Activated CD4-positive, alpha-beta memory T cell treated with anti-CD3 and anti-CD28 coated beads for 36 hours (primary cell): ENCODE data around the gene NCAM1. TPM values are rescaled to one million over a fixed set of nuclear protein-coding genes. Genes with fewer than 3 reads are reported as not detected.

Experiments used
- CTCF ChIA-PET: fragments of 350-600 bp; sonication (Branson Sonifier 250); formaldehyde crosslinking; loops from one replicate; lab custom pipeline; 2021; ENCODE audit warnings: antibody characterized with exemption, inconsistent platforms; lab: Charles Lee
- POLR2A ChIA-PET: fragments of 350-600 bp; sonication (Branson Sonifier 250); formaldehyde crosslinking; loops from one replicate; lab custom pipeline; 2021; ENCODE audit warnings: antibody characterized with exemption; lab: Charles Lee
- DNase-seq: peaks from one replicate; pipeline ENCODE4 v3.0.0-alpha.2; 2020
- H3K27ac Mint-ChIP-seq: one replicate; pipeline ENCODE4 v1.8.0; 2021; ENCODE audit warnings: mixed read lengths
- H3K27me3 Mint-ChIP-seq: one replicate; pipeline ENCODE4 v1.8.0; 2021; ENCODE audit warnings: mixed read lengths
- H3K36me3 Mint-ChIP-seq: one replicate; pipeline ENCODE4 v1.8.0; 2021; ENCODE audit warnings: mixed read lengths
- H3K4me1 Mint-ChIP-seq: one replicate; pipeline ENCODE4 v1.8.0; 2021; ENCODE audit warnings: low read depth, mixed read lengths
- H3K4me3 Mint-ChIP-seq: one replicate; pipeline ENCODE4 v1.8.0; 2021; ENCODE audit warnings: mild to moderate bottlenecking, mixed read lengths
- H3K9me3 Mint-ChIP-seq: one replicate; pipeline ENCODE4 v1.8.0; 2021; ENCODE audit warnings: mixed read lengths
- intact Hi-C: fragments of 100-400 bp; cut with micrococcal nuclease; formaldehyde crosslinking; loops from one replicate; pipeline ENCODE4 v1.15.1; 2023
- total RNA-seq, 2 experiments: library from RNA; stranded (reverse); gene quantifications; one replicate each; pipeline ENCODE4 v1.2.3, GENCODE V29; 2021

NCAM1 gene
- total RNA-seq, 2 experiments from 2014 or later, result not detected

DNA sequence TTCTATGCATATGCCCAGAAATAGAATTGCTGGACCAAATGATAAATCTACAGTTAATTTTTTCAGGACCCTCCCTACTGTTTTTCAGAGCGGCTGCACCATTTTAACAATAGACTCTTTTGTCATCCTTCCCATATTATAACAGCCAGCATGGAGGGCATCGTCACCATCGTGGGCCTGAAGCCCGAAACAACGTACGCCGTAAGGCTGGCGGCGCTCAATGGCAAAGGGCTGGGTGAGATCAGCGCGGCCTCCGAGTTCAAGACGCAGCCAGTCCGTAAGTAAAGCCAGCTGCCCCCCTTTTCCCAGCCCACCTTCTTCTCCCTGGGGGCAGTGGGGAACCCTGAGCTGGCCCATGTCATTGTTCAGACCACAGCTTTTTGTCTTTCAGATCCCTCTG is 273.7 kb downstream of the NCAM1 start:
- Mint-ChIP-seq H3K9me3 (no peaks in the 10 kb centered on the region), H3K4me3 (no peak overlapping the region), H3K4me1 (no peaks in the 10 kb centered on the region), H3K27ac (no peak overlapping the region), H3K27me3 (peaks cover 11% of the 10 kb centered on the region), H3K36me3 (no peaks in the 10 kb centered on the region)
- POLR2A ChIA-PET, result no interaction called here
- no peak for DNase-seq
- intact Hi-C loops, result no loop called here
- CTCF ChIA-PET, result no interaction called here

DNA sequence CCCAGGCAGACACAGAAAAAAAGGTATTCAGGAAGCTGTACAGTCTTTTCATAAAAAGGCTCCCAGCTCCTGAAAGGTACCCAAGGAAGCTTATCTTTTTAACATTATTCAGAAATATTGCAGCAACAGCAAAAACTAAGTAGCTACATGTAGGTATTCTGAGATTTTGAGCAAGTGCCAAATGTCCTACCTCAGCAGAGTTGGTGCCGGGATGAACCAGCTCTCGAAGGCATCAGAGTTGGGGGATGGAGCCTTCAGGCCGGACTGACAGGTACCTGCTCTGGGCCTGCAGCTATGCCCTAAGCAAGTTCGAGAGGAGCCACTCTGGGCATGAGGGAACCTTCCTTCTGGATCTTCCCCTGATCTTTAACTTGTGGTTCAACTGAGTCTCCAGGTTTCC is 276.0 kb downstream of the NCAM1 start:
- no peaks in the 10 kb centered on the region for H3K36me3 Mint-ChIP-seq
- ChIA-PET POLR2A (no interaction called here), CTCF (interaction anchor here (1.0 kb wide), 1 partner anchor 53 kb away, joined by 3 read pairs; no protein-coding TSS in a partner anchor)
- no peak for DNase-seq
- H3K4me1 Mint-ChIP-seq, result no peaks in the 10 kb centered on the region
- H3K9me3 Mint-ChIP-seq, result no peaks in the 10 kb centered on the region
- intact Hi-C loops, result no loop called here
- peaks cover 11% of the 10 kb centered on the region for H3K27me3 Mint-ChIP-seq
- H3K27ac Mint-ChIP-seq, result no peak overlapping the region
- no peak overlapping the region for H3K4me3 Mint-ChIP-seq

DNA sequence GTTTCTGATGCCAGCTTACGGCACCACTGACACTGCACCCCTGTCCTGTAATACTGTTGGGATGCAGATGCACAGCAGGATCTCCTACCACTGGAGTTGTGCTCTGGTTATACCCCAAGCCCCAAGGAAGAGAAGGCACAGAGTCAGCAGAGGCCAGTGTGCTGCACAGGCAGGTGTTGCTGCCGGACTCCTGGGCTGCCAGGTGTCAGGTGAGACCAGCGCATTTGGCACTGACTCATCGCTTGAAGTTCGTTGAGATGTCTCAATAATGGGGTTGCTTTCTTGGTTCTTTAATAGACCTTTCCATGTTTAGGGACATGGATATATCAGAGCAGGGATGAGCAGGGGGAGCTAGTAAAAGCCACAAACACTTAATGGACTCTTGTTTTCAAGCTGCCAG is 277.5 kb downstream of the NCAM1 start:
- Mint-ChIP-seq H3K9me3 (no peaks in the 10 kb centered on the region), H3K36me3 (no peaks in the 10 kb centered on the region), H3K4me1 (peaks cover 8% of the 10 kb centered on the region), H3K27me3 (peaks cover 11% of the 10 kb centered on the region), H3K4me3 (no peak overlapping the region), H3K27ac (no peak overlapping the region)
- ChIA-PET CTCF (no interaction called here), POLR2A (no interaction called here)
- DNase-seq, result no peak
- intact Hi-C loops, result no loop called here

DNA sequence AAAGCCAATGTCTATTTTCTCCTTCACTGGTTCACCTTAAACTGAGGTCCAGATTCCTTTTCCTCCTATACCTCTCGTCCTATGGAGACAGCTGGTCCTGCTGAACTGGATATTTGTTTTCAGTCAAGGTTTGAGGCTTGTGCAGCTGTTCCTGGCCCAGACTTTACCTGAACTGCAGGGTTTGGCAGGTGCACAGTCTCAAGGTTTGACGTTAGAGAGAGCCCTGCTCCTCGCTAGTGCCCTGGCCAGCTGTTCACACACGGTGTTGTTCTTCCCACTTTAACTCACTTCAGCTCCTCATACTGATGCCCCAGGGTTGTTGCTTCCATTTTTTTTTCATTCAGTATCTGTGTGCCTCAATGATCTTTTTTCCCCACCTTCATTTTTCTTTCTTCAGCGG is 279.2 kb downstream of the NCAM1 start:
- H3K4me3 Mint-ChIP-seq, result no peak overlapping the region
- H3K27me3 Mint-ChIP-seq, result peaks cover 10% of the 10 kb centered on the region
- intact Hi-C loops, result no loop called here
- no peak for DNase-seq
- no peaks in the 10 kb centered on the region for H3K9me3 Mint-ChIP-seq
- peaks cover 8% of the 10 kb centered on the region for H3K4me1 Mint-ChIP-seq
- ChIA-PET POLR2A (no interaction called here), CTCF (no interaction called here)
- no peaks in the 10 kb centered on the region for H3K36me3 Mint-ChIP-seq
- no peak overlapping the region for H3K27ac Mint-ChIP-seq

DNA sequence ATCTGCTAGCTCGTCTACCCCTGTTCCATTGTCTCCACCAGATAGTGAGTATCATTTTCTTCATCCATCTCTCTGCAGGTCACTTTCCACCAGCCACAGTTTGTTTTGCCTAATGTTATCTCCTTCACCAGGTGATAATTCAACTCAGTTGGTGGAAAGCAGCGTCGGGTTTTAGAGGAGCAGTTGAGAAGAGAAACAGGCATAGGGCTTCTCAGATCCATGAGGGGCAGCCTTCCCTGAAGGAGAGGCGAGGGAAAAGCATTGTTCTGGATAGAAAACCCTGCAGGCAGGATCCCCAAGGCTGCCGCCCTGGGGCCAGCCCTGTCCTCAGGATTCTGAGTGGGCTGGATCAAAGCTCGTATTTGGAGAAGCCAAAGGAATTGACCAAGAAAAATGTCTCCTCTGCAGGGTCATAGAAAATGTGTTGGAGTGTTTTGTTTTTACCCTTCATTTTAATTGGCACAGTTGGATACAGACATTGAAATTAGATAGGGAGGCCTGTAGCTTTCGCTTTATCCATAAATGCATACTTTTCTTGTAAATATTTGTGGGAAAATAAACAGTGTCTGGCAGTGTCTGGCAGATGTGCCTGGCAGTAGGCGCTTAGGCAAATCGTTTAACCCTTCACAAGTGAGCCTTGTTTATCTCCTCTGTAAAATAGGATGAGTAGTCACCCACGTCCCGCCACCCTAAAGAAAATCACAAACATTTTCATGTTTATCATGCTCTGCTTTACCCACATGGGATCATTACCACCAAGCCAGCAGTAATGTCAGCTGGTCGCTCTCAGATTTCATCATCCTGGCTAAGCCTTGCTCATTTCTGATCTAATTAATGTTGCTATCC is 279.8 kb downstream of the NCAM1 start:
- H3K27me3 Mint-ChIP-seq, result peaks cover 11% of the 10 kb centered on the region
- no peaks in the 10 kb centered on the region for H3K9me3 Mint-ChIP-seq
- H3K4me3 Mint-ChIP-seq, result no peak overlapping the region
- no peaks in the 10 kb centered on the region for H3K36me3 Mint-ChIP-seq
- intact Hi-C loops, result no loop called here
- DNase-seq, result no peak
- H3K4me1 Mint-ChIP-seq, result peaks cover 8% of the 10 kb centered on the region
- POLR2A ChIA-PET, result no interaction called here
- H3K27ac Mint-ChIP-seq, result no peak overlapping the region
- CTCF ChIA-PET, result no interaction called here

DNA sequence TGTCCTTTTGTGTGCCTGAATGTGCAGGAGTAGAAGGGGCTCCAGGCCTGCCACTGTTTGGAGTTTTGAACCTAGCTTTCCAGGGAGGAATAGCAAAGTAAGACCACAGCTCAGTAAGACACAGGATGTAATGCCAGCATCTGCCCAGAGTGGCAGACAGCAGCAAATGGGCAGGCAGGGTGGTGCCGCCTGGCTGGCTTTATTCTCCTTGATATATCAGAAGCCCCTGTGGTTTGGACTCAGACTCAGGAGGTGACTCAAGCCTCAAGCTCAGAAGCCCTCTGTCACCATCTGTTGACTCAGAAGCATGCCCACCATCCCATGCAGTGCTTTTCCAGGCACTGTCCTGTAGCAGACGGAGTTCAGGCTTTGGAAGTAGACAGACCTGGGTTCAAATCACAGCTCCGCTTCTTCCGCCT is 280.4 kb downstream of the NCAM1 start:
- intact Hi-C loops, result no loop called here
- no peaks in the 10 kb centered on the region for H3K36me3 Mint-ChIP-seq
- POLR2A ChIA-PET, result no interaction called here
- H3K9me3 Mint-ChIP-seq, result no peaks in the 10 kb centered on the region
- no peak overlapping the region for H3K27ac Mint-ChIP-seq
- peaks cover 8% of the 10 kb centered on the region for H3K4me1 Mint-ChIP-seq
- H3K27me3 Mint-ChIP-seq, result peaks cover 12% of the 10 kb centered on the region
- no peak overlapping the region for H3K4me3 Mint-ChIP-seq
- no peak for DNase-seq
- CTCF ChIA-PET, result no interaction called here

DNA sequence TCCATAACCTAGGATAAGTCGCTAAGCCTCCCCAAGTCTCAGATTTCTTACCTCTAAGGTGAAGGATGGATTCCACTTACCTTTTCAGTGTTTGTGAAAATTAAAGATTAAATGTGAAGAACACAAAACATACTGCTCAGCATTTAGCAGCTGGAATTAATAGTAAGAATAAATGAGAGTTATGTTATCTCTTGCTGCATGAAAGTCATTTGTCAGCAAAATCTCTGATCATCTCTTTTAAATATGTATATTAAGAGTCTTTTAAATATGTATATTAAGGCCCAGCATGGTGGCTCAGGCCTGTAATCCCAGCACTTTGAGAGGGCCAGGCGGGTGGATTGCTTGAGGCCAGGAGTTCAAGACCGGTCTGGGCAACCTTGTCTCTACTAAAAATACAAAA is 280.8 kb downstream of the NCAM1 start:
- CTCF ChIA-PET, result interaction anchor here (0.8 kb wide), 1 partner anchor 48 kb away, joined by 3 read pairs; no protein-coding TSS in a partner anchor

DNA sequence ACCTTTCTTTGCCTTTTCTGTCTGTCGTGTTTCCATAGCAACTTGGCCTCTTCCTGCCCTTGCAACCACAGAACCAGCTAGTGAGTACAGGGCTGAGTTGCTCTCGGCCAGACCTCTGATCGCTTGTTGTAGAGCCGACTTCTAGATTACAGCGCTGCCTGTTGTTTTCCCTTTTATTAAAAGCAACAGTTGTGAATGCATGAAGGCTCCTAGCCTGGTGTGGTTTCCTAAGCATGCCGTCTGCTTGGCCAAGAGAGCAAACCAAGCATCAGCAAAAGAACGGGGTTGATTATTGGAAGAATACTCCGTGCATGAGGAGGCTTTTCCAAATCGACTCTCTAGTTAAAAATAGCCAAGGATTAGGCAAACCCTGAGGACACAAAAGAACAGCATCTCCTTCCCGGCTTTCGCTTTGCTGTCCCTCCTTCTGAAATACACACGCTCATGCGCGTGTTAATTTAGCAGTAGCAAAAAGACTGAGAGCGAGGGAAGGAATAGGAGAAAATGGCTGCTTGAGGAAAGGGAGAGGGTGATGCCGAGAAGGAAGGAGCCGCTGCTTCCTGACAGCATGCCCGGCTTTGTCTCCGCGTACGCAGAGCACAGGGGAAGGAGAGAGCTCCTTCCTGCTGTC is 281.7 kb downstream of the NCAM1 start:
- intact Hi-C loops, result no loop called here

More for the DNA sequence above, 280.8 kb downstream of the NCAM1 start:
- DNase-seq, result no peak
- peaks cover 16% of the 10 kb centered on the region for H3K27me3 Mint-ChIP-seq
- intact Hi-C loops, result no loop called here
- no peaks in the 10 kb centered on the region for H3K9me3 Mint-ChIP-seq
- no peaks in the 10 kb centered on the region for H3K36me3 Mint-ChIP-seq
- POLR2A ChIA-PET, result no interaction called here
- no peak overlapping the region for H3K27ac Mint-ChIP-seq
- no peak overlapping the region for H3K4me3 Mint-ChIP-seq
- peaks cover 8% of the 10 kb centered on the region for H3K4me1 Mint-ChIP-seq

DNA sequence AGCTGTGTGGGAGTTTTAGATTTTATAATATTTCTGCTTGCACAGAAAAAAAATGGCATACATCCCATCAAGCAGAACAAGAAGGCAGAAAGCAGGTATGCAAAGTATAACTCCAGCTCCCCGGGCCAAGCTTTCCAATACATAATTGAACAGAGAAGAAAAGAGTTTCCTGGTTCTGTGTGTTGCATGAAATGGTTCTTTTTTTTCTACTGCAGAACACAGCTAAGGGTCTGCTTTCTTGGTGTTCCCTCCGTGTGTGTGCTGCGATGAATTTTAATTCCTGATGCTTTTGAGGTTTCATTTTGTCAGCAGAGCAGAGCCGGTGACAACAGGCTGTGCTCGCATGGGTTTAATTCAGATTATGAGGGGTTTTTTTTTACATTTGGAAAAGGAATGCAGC is 282.5 kb downstream of the NCAM1 start:
- ChIA-PET POLR2A (no interaction called here), CTCF (no interaction called here)
- Mint-ChIP-seq H3K4me1 (peaks cover 8% of the 10 kb centered on the region), H3K27ac (no peak overlapping the region), H3K9me3 (no peaks in the 10 kb centered on the region), H3K27me3 (peaks cover 21% of the 10 kb centered on the region), H3K4me3 (no peak overlapping the region), H3K36me3 (no peaks in the 10 kb centered on the region)
- intact Hi-C loops, result no loop called here
- DNase-seq, result no peak

More for the DNA sequence above, 281.7 kb downstream of the NCAM1 start:
- CTCF ChIA-PET, result interaction anchor here (0.8 kb wide), 1 partner anchor 47 kb away, joined by 3 read pairs; no protein-coding TSS in a partner anchor
- Mint-ChIP-seq H3K4me3 (peak overlapping the region; percentile 45), H3K27me3 (peaks cover 25% of the 10 kb centered on the region), H3K36me3 (no peaks in the 10 kb centered on the region), H3K27ac (no peak overlapping the region), H3K9me3 (no peaks in the 10 kb centered on the region), H3K4me1 (peaks cover 8% of the 10 kb centered on the region)
- POLR2A ChIA-PET, result no interaction called here
- DNase-seq, result peak; percentile 50

DNA sequence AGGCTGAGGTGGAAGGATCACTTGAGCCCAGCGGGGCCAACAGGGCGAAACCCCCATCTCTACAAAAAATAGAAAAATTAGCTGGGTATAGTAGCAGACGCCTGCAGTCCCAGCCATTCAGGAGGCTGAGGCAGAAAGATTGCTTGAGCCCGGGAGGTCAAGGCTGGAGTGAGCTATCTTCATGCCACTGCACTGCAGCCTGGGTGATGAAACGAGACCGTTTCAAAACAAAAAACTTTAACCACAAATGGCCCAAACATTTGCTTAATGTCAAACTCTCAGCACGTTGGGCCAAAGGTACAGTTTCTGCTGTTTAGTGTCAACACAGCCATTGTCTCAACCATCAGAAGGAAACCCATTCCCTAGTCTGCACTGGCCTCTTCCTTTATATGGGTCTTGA is 284.0 kb downstream of the NCAM1 start:
- ChIA-PET CTCF (no interaction called here), POLR2A (no interaction called here)
- intact Hi-C loops, result no loop called here
- peaks cover 24% of the 10 kb centered on the region for H3K27me3 Mint-ChIP-seq
- no peak overlapping the region for H3K4me3 Mint-ChIP-seq
- no peak for DNase-seq
- no peaks in the 10 kb centered on the region for H3K9me3 Mint-ChIP-seq
- H3K36me3 Mint-ChIP-seq, result no peaks in the 10 kb centered on the region
- H3K4me1 Mint-ChIP-seq, result peaks cover 12% of the 10 kb centered on the region
- no peak overlapping the region for H3K27ac Mint-ChIP-seq

DNA sequence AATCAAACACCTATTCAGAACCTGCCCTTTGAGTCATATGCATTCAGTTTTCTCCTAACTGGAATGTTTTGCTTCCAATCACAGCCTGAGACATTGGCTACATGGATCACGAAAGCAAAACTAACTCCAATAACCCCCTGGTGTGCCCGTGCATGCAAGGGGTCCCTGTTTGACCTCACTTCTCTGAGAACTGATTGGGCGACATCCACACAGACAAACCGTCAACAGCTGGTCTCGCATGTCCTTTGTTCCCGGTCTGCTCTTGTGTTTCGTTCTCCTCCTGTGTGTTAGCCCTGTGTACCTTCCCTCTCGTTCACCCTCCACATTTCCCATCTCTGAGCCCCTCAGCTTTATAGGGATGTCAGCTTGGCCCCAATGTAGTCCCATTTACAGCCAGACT is 286.0 kb downstream of the NCAM1 start:
- peaks cover 12% of the 10 kb centered on the region for H3K4me1 Mint-ChIP-seq
- H3K4me3 Mint-ChIP-seq, result no peak overlapping the region
- CTCF ChIA-PET, result no interaction called here
- no peak for DNase-seq
- H3K9me3 Mint-ChIP-seq, result no peaks in the 10 kb centered on the region
- H3K27ac Mint-ChIP-seq, result no peak overlapping the region
- intact Hi-C loops, result no loop called here
- H3K27me3 Mint-ChIP-seq, result peaks cover 24% of the 10 kb centered on the region
- POLR2A ChIA-PET, result no interaction called here
- H3K36me3 Mint-ChIP-seq, result no peaks in the 10 kb centered on the region

DNA sequence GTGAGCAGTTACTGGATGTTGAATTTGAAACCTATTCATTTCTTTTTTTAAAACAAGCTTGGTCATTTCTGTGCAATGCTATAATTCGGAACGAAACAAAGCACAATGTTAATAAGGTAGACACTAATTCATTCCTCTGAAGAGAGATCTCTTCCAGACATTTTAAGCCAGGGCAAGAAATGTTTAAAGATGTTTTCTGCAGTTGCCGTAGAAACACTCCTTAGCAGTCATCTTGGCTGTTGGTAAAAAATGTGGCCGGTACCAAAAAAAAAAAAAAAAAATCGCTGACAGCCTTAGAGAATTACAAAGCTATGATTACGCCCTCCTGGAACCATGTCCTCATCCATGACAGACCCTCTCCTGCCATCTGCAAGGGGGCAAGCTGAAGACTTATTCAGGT is 286.7 kb downstream of the NCAM1 start:
- CTCF ChIA-PET, result interaction anchor here (1.1 to 1.3 kb wide), 2 partner anchors 42 to 660 kb away, joined by 3 to 5 read pairs; no protein-coding TSS in a partner anchor
- intact Hi-C loops, result no loop called here
- no peak for DNase-seq
- H3K27me3 Mint-ChIP-seq, result peaks cover 24% of the 10 kb centered on the region
- no peaks in the 10 kb centered on the region for H3K36me3 Mint-ChIP-seq
- H3K27ac Mint-ChIP-seq, result no peak overlapping the region
- POLR2A ChIA-PET, result interaction anchor here (0.7 kb wide), 1 partner anchor 729 kb away, joined by 4 read pairs; no protein-coding TSS in a partner anchor
- no peak overlapping the region for H3K4me3 Mint-ChIP-seq
- H3K9me3 Mint-ChIP-seq, result no peaks in the 10 kb centered on the region
- H3K4me1 Mint-ChIP-seq, result peaks cover 7% of the 10 kb centered on the region
